H9 (cell line): Measurements from ENCODE around the gene NRXN3. TPM values are rescaled to one million over a fixed set of nuclear protein-coding genes. Genes with fewer than 3 reads are reported as not detected.

Experiments used
- DNase-seq: peaks from one replicate; pipeline ENCODE4 v3.0.0-alpha.2; 2017
- H2AFZ ChIP-seq: one replicate; pipeline ENCODE4 v1.6.1; 2013; ENCODE audit warnings: mild to moderate bottlenecking, low read length, control low read depth, moderate library complexity
- H2AK5ac ChIP-seq: 2 replicates; pipeline ENCODE4 v1.6.1; 2013; ENCODE audit warnings: low read length, control low read depth, mixed read lengths; ENCODE audit not compliant: insufficient read length
- H2BK120ac ChIP-seq: one replicate; pipeline ENCODE4 v1.6.1; 2013; ENCODE audit warnings: low read depth, mild to moderate bottlenecking, low read length, control low read depth, inconsistent platforms; ENCODE audit not compliant: poor library complexity, severe bottlenecking
- H2BK12ac ChIP-seq: 2 replicates; pipeline ENCODE4 v1.6.1; 2013; ENCODE audit warnings: low read length, control low read depth, mixed read lengths, low read depth; ENCODE audit not compliant: insufficient read length
- H2BK15ac ChIP-seq: 2 replicates; pipeline ENCODE4 v1.6.1; 2013; ENCODE audit warnings: low read depth, low read length, control low read depth
- H2BK20ac ChIP-seq: one replicate; pipeline ENCODE4 v1.6.1; 2013; ENCODE audit warnings: low read depth, mild to moderate bottlenecking, low read length, control low read depth, inconsistent platforms; ENCODE audit not compliant: poor library complexity, severe bottlenecking
- H2BK5ac ChIP-seq: 2 replicates; pipeline ENCODE4 v1.6.1; 2013; ENCODE audit warnings: low read length, control low read depth, mixed read lengths; ENCODE audit not compliant: insufficient read length
- H3K14ac ChIP-seq: 2 replicates; pipeline ENCODE4 v1.6.1; 2013; ENCODE audit warnings: low read length, control low read depth; ENCODE audit not compliant: insufficient read depth
- H3K18ac ChIP-seq: 2 replicates; pipeline ENCODE4 v1.6.1; 2013; ENCODE audit warnings: low read depth, mild to moderate bottlenecking, mixed read lengths, low read length, control low read depth; ENCODE audit not compliant: insufficient read length
- H3K23ac ChIP-seq: 2 replicates; pipeline ENCODE4 v1.6.1; 2013; ENCODE audit warnings: low read length, control low read depth, mixed read lengths, low read depth; ENCODE audit not compliant: insufficient read length
- H3K23me2 ChIP-seq: 2 replicates; pipeline ENCODE4 v1.6.1; 2013; ENCODE audit warnings: low read depth, mild to moderate bottlenecking, mixed read lengths, low read length, control low read depth; ENCODE audit not compliant: insufficient read length, poor library complexity, severe bottlenecking
- H3K27ac ChIP-seq: 2 replicates; pipeline ENCODE4 v1.5.1; 2013; ENCODE audit warnings: low read length, control low read depth, mixed read lengths, low read depth; ENCODE audit not compliant: insufficient read length
- H3K27me3 ChIP-seq: 2 replicates; pipeline ENCODE4 v1.6.1; 2013; ENCODE audit warnings: low read length, control low read depth, inconsistent platforms; ENCODE audit not compliant: insufficient read depth
- H3K4ac ChIP-seq: 2 replicates; pipeline ENCODE4 v1.6.1; 2013; ENCODE audit warnings: low read depth, mild to moderate bottlenecking, control low read depth, inconsistent platforms, low read length, moderate library complexity
- H3K4me1 ChIP-seq: 2 replicates; pipeline ENCODE4 v1.6.1; 2013; ENCODE audit warnings: low read length, control low read depth, inconsistent platforms; ENCODE audit not compliant: insufficient read depth
- H3K4me2 ChIP-seq: 2 replicates; pipeline ENCODE4 v1.6.1; 2013; ENCODE audit warnings: low read length, control low read depth, mixed read lengths; ENCODE audit not compliant: insufficient read length, insufficient read depth
- H3K56ac ChIP-seq: 2 replicates; pipeline ENCODE4 v1.6.1; 2013; ENCODE audit warnings: low read depth, mild to moderate bottlenecking, mixed read lengths, low read length, control low read depth; ENCODE audit not compliant: insufficient read length
- H3K79me1 ChIP-seq: 2 replicates; pipeline ENCODE4 v1.6.1; 2013; ENCODE audit warnings: low read depth, mild to moderate bottlenecking, moderate library complexity, low read length, control low read depth, inconsistent platforms; ENCODE audit not compliant: insufficient read depth, poor library complexity, severe bottlenecking
- H3K79me2 ChIP-seq: 2 replicates; pipeline ENCODE4 v1.6.1; 2013; ENCODE audit warnings: low read length, control low read depth, inconsistent platforms; ENCODE audit not compliant: insufficient read depth
- H3K9ac ChIP-seq: 2 replicates; pipeline ENCODE4 v1.6.1; 2013; ENCODE audit warnings: low read length, control low read depth, mixed read lengths; ENCODE audit not compliant: insufficient read length; ENCODE audit errors: extremely low read depth
- H3K9me3 ChIP-seq: one replicate; pipeline ENCODE4 v1.6.1; 2013; ENCODE audit warnings: low read depth, low read length, inconsistent platforms; ENCODE audit not compliant: control insufficient read depth
- H3T11ph ChIP-seq: one replicate; pipeline ENCODE4 v1.6.1; 2013; ENCODE audit warnings: mild to moderate bottlenecking, low read length, control low read depth, inconsistent platforms
- H4K20me1 ChIP-seq: one replicate; pipeline ENCODE4 v1.6.1; 2013; ENCODE audit not compliant: control insufficient read depth, insufficient read length, insufficient read depth
- H4K5ac ChIP-seq: 2 replicates; pipeline ENCODE4 v1.6.1; 2013; ENCODE audit warnings: low read depth, mild to moderate bottlenecking, mixed read lengths, low read length, control low read depth; ENCODE audit not compliant: insufficient read length
- H4K8ac ChIP-seq: replicated peaks from 2 replicates; pipeline ENCODE4 v1.6.1; 2013; ENCODE audit warnings: low read length, control low read depth, mixed read lengths, low read depth; ENCODE audit not compliant: insufficient read length
- H4K91ac ChIP-seq: 2 replicates; pipeline ENCODE4 v1.6.1; 2013; ENCODE audit warnings: low read depth, mild to moderate bottlenecking, moderate library complexity, mixed read lengths, low read length, control low read depth; ENCODE audit not compliant: insufficient read length
- H3K27ac Mint-ChIP-seq, 3 experiments: 2 replicates in 2 of 3; 3 replicates in 1 of 3; pipeline ENCODE4 v1.8.0; 2020 to 2021; ENCODE audit warnings: mixed read lengths in 3 of 3, mild to moderate bottlenecking in 1 of 3, moderate library complexity in 1 of 3
- H3K27me3 Mint-ChIP-seq: 2 replicates; pipeline ENCODE4 v1.8.0; 2021; ENCODE audit warnings: low read depth, mild to moderate bottlenecking, moderate library complexity, mixed read lengths
- H3K36me3 Mint-ChIP-seq, 3 experiments: 2 replicates in 2 of 3; 3 replicates in 1 of 3; pipeline ENCODE4 v1.8.0; 2020 to 2021; ENCODE audit warnings: low read depth in 3 of 3, mixed read lengths in 3 of 3; ENCODE audit not compliant: insufficient read depth in 1 of 3
- H3K4me1 Mint-ChIP-seq, 2 experiments: 2 replicates each; pipeline ENCODE4 v1.8.0; 2020; ENCODE audit warnings: mixed read lengths in 2 of 2
- H3K4me3 Mint-ChIP-seq, 2 experiments: 2 replicates in 1 of 2; 3 replicates in 1 of 2; pipeline ENCODE4 v1.8.0; 2020 to 2021; ENCODE audit warnings: mild to moderate bottlenecking in 2 of 2, mixed read lengths in 2 of 2, moderate library complexity in 1 of 2
- H3K9me3 Mint-ChIP-seq, 2 experiments: 2 replicates in 1 of 2; 3 replicates in 1 of 2; pipeline ENCODE4 v1.8.0; 2020; ENCODE audit warnings: mild to moderate bottlenecking in 2 of 2, mixed read lengths in 2 of 2, moderate library complexity in 1 of 2
- WGBS: extraction: QIAGEN DNeasy Blood & Tissue Kit; methylation state at CpG from one replicate; pipeline ENCODE4 v1.1.7; 2013; ENCODE audit warnings: missing lambda C conversion rate, low lambda C conversion rate, mixed read lengths; ENCODE audit not compliant: insufficient read length; ENCODE audit errors: extremely low coverage; 5-methylcytosine and 5-hydroxymethylcytosine counted together
- total RNA-seq: library from RNA; stranded (reverse); gene quantifications from 2 replicates; pipeline ENCODE4 v1.2.1, GENCODE V29; 2021
- TF ChIP-seq, protein P1 (sequence below): fragments of 200-600 bp; sonication (generic); conservative IDR thresholded peaks from 3 replicates; pipeline ENCODE4 v1.8.0; 2021; ENCODE audit warnings: antibody characterized with exemption, mild to moderate bottlenecking

Gene NRXN3
- total RNA-seq, 1 experiment from 2014 or later: 1.8 TPM

DNA sequence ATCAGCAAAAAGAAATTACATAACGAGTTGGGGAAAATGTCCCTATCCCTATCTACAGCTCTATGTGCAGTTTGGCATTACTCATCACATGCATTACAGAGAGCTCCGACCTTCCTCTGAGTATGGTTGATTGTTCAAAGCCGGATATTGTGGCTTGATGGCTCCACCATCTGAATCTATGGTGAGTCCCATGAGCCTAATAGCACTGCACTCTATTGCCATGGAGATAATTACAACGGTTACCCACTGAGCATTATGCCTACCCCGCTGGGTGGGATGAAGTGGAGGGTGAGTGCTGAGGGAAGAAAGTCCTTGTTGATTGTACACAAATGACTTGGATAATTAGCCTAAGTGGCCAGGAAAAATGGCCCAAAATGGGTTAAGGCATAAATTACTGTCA lies 800.5 kb downstream of the NRXN3 start:
- H3K9me3 ChIP-seq: no peaks in the 10 kb centered on the region
- H4K8ac ChIP-seq: no peak overlapping the region
- no CpG with 5 or more reads among the region's 5 CpGs for WGBS
- no peak overlapping the region for H2AFZ ChIP-seq
- no peak overlapping the region for H3K4me2 ChIP-seq
- no peaks in the 10 kb centered on the region for H3K79me1 ChIP-seq
- H3K23ac ChIP-seq: no peak overlapping the region
- H3K27ac ChIP-seq: no peak overlapping the region
- H2AK5ac ChIP-seq: no peak overlapping the region
- no peaks in the 10 kb centered on the region for H4K20me1 ChIP-seq
- no peak overlapping the region for H3K4me3 Mint-ChIP-seq
- H3K27ac Mint-ChIP-seq: no peak overlapping the region
- H2BK120ac ChIP-seq: no peak overlapping the region
- H3K18ac ChIP-seq: no peak overlapping the region
- no peak overlapping the region for H2BK15ac ChIP-seq
- TF ChIP-seq, protein P1, sequence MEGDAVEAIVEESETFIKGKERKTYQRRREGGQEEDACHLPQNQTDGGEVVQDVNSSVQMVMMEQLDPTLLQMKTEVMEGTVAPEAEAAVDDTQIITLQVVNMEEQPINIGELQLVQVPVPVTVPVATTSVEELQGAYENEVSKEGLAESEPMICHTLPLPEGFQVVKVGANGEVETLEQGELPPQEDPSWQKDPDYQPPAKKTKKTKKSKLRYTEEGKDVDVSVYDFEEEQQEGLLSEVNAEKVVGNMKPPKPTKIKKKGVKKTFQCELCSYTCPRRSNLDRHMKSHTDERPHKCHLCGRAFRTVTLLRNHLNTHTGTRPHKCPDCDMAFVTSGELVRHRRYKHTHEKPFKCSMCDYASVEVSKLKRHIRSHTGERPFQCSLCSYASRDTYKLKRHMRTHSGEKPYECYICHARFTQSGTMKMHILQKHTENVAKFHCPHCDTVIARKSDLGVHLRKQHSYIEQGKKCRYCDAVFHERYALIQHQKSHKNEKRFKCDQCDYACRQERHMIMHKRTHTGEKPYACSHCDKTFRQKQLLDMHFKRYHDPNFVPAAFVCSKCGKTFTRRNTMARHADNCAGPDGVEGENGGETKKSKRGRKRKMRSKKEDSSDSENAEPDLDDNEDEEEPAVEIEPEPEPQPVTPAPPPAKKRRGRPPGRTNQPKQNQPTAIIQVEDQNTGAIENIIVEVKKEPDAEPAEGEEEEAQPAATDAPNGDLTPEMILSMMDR: no peak
- H3K9ac ChIP-seq: no peak overlapping the region
- H3K4me1 Mint-ChIP-seq: peaks cover 3 to 8% of the 10 kb centered on the region in 2 experiments; a peak in 3 of 4 replicates
- no peaks in the 10 kb centered on the region for H3K9me3 Mint-ChIP-seq
- no peaks in the 10 kb centered on the region for H3K23me2 ChIP-seq
- H3K27me3 Mint-ChIP-seq: peaks cover 5% of the 10 kb centered on the region
- H4K91ac ChIP-seq: no peak overlapping the region
- no peaks in the 10 kb centered on the region; the same call in 1 of the 2 replicates for H3K79me2 ChIP-seq
- no peak overlapping the region for H2BK12ac ChIP-seq
- no peak overlapping the region for H3K4ac ChIP-seq
- H4K5ac ChIP-seq: no peak overlapping the region
- no peak overlapping the region for H3K56ac ChIP-seq
- H3K36me3 Mint-ChIP-seq: no peaks in the 10 kb centered on the region
- H3K27me3 ChIP-seq: no peaks in the 10 kb centered on the region
- no peak for DNase-seq
- no peaks in the 10 kb centered on the region for H3K4me1 ChIP-seq
- no peak overlapping the region for H2BK5ac ChIP-seq
- H3T11ph ChIP-seq: no peak overlapping the region
- no peak overlapping the region for H2BK20ac ChIP-seq
- no peak overlapping the region for H3K14ac ChIP-seq
